Pericardium fibroblast (primary cell): ENCODE data around the gene ALX4. TPM values are rescaled to one million over a fixed set of nuclear protein-coding genes. Genes with fewer than 3 reads are reported as not detected.

ENCODE experiments used
- total RNA-seq: library from RNA; depleted of rRNA; stranded (reverse); fragments of >200 nt; gene quantifications from 2 replicates; pipeline ENCODE4 v1.2.3, GENCODE V29; 2015

ALX4 gene
- total RNA-seq = under 0.01 and 0.09 TPM in 2 replicates

GRCh38 chr11:44309478-44310205, at the start of gene ALX4:
TSS of gene ALX4 (minus strand) at chr11:44310139. CDS start at chr11:44310062, 77 bp downstream.

Other genes with a start within 250 kb of the ALX4 start
- 7.5 and 17.5 TPM in 2 replicates for gene ACCS, start 243.9 kb downstream of the ALX4 start, total RNA-seq
- 93.4 and 122 TPM in 2 replicates for gene EXT2, start 214.5 kb downstream of the ALX4 start, total RNA-seq